SHP77 treated with DMSO at 0.1 percent for 48 hours (cell line): ENCODE results near the gene CDH23.

Source experiments
- DNase-seq: peaks from one replicate; lab custom pipeline; 2025; lab: John Stamatoyannopoulos, UW

The CDH23 gene

GRCh38 chr10:71440506-71441035 is 43.9 kb downstream of the CDH23 start:
- DNase-seq: no peak

GRCh38 chr10:71442000-71442399 is 45.3 kb downstream of the CDH23 start:
- DNase-seq: no peak

GRCh38 chr10:71442859-71443570 is 46.3 kb downstream of the CDH23 start:
- no peak for DNase-seq

- DNase-seq: no peak
Observed at GRCh38 chr10:71443676-71444075, 47.0 kb downstream of the CDH23 start.

- DNase-seq: no peak
Observed at GRCh38 chr10:71444284-71445054, 47.7 kb downstream of the CDH23 start.

GRCh38 chr10:71447676-71448075 is 51.0 kb downstream of the CDH23 start:
- DNase-seq: no peak

GRCh38 chr10:71448146-71448545 is 51.4 kb downstream of the CDH23 start:
- no peak for DNase-seq

- no peak for DNase-seq
Observed at GRCh38 chr10:71449026-71449425, 52.3 kb downstream of the CDH23 start.

- no peak for DNase-seq
Observed at GRCh38 chr10:71451754-71452153, 55.0 kb downstream of the CDH23 start.

- no peak for DNase-seq
Observed at GRCh38 chr10:71453186-71453585, 56.5 kb downstream of the CDH23 start.

- DNase-seq: no peak
Observed at GRCh38 chr10:71454347-71454746, 57.6 kb downstream of the CDH23 start.

- no peak for DNase-seq
Observed at GRCh38 chr10:71455035-71455434, 58.3 kb downstream of the CDH23 start.

- no peak for DNase-seq
Observed at GRCh38 chr10:71456631-71457030, 59.9 kb downstream of the CDH23 start.

- no peak for DNase-seq
Observed at GRCh38 chr10:71457908-71458307, 61.2 kb downstream of the CDH23 start.

GRCh38 chr10:71458387-71458786 is 61.7 kb downstream of the CDH23 start:
- DNase-seq: no peak

- no peak for DNase-seq
Observed at GRCh38 chr10:71459513-71459912, 62.8 kb downstream of the CDH23 start.

GRCh38 chr10:71460615-71461014 is 63.9 kb downstream of the CDH23 start:
- DNase-seq: no peak

- no peak for DNase-seq
Observed at GRCh38 chr10:71461457-71461856, 64.7 kb downstream of the CDH23 start.

- no peak for DNase-seq
Observed at GRCh38 chr10:71462062-71462935, 65.6 kb downstream of the CDH23 start.

GRCh38 chr10:71463111-71463510 is 66.4 kb downstream of the CDH23 start:
- DNase-seq: no peak

- DNase-seq: no peak
Observed at GRCh38 chr10:71465551-71466252, 69.0 kb downstream of the CDH23 start.

- DNase-seq: no peak
Observed at GRCh38 chr10:71466330-71466729, 69.6 kb downstream of the CDH23 start.
